GM18873 (cell line): Measurements from ENCODE around the gene SLC25A27.

Experiments
- ATAC-seq: cut with Tn5 transposase; IDR thresholded peaks from one replicate; pipeline ENCODE4 v1.9.1; 2021; ENCODE audit warnings: mild to moderate bottlenecking, moderate library complexity, moderate number of reproducible peaks; ENCODE audit not compliant: unreplicated experiment, low FRiP score

SLC25A27 gene

GRCh38 chr6:46648869-46649492, 3.8 kb upstream of the SLC25A27 start:
- no peak for ATAC-seq

- no peak for ATAC-seq
Observed at GRCh38 chr6:46651006-46651405, 1.8 kb upstream of the SLC25A27 start.

GRCh38 chr6:46651816-46652215, 959 bp upstream of the SLC25A27 start:
- ATAC-seq: no peak

GRCh38 chr6:46652232-46652602, 558 bp upstream of the SLC25A27 start:
- no peak for ATAC-seq

- no peak for ATAC-seq
Observed at GRCh38 chr6:46653439-46654195, 842 bp downstream of the SLC25A27 start.

- ATAC-seq: no peak
Observed at GRCh38 chr6:46655803-46656202, 3.0 kb downstream of the SLC25A27 start.

GRCh38 chr6:46657642-46658041, 4.9 kb downstream of the SLC25A27 start:
- no peak for ATAC-seq

GRCh38 chr6:46661483-46661882, 8.7 kb downstream of the SLC25A27 start:
- ATAC-seq: no peak

GRCh38 chr6:46667377-46667776, 14.6 kb downstream of the SLC25A27 start:
- no peak for ATAC-seq

- no peak for ATAC-seq
Observed at GRCh38 chr6:46674410-46674809, 21.6 kb downstream of the SLC25A27 start.

- no peak for ATAC-seq
Observed at GRCh38 chr6:46676604-46677313, 24.0 kb downstream of the SLC25A27 start.

GRCh38 chr6:46677314-46677654, 24.5 kb downstream of the SLC25A27 start:
- ATAC-seq: no peak

GRCh38 chr6:46684771-46685170, 32.0 kb downstream of the SLC25A27 start:
- no peak for ATAC-seq

- no peak for ATAC-seq
Observed at GRCh38 chr6:46687619-46688097, 34.9 kb downstream of the SLC25A27 start, which contains the start of gene TDRD6. TSS of gene TDRD6 (plus strand) at chr6:46687885. CDS start at chr6:46688129, 244 bp downstream.

- ATAC-seq: no peak
Observed at GRCh38 chr6:46688117-46688965, 35.6 kb downstream of the SLC25A27 start.

- ATAC-seq: no peak
Observed at GRCh38 chr6:46688966-46689335, 36.2 kb downstream of the SLC25A27 start.

GRCh38 chr6:46689657-46690056, 36.9 kb downstream of the SLC25A27 start:
- no peak for ATAC-seq

- no peak for ATAC-seq
Observed at GRCh38 chr6:46690141-46690755, 37.5 kb downstream of the SLC25A27 start.

- ATAC-seq: no peak
Observed at GRCh38 chr6:46690911-46691451, 38.2 kb downstream of the SLC25A27 start.

- no peak for ATAC-seq
Observed at GRCh38 chr6:46699970-46700369, 47.2 kb downstream of the SLC25A27 start.
